Measurements from ENCODE around the gene PDS5B. TPM values are rescaled to one million over a fixed set of nuclear protein-coding genes. Genes with fewer than 3 reads are reported as not detected.

PDS5B gene
- total and polyA plus RNA-seq, 9 donors, result 30.4 to 52.7 (median 41.4) TPM

- Histone ChIP-seq H3K4me1 (ENCODE audit: control insufficient read depth, insufficient read depth, low read length) (peaks cover 7% of the 10 kb centered on the region), H3K27me3 (ENCODE audit: control insufficient read depth, insufficient read depth, low read length) (no peaks in the 10 kb centered on the region), H3K36me3 (ENCODE audit: control insufficient read depth, insufficient read depth, low read length) (peaks cover 3% of the 10 kb centered on the region), H3K9me3 (replicated peaks; ENCODE audit: control insufficient read depth, low read depth, low read length) (no peaks in the 10 kb centered on the region), H3K4me3 (ENCODE audit: low read length) (peak overlapping the region; percentile 77), H3K27ac (ENCODE audit: low read length) (peak overlapping the region; percentile 98)
- peak; percentile 89 for DNase-seq
- WGBS (ENCODE audit: insufficient coverage), result under 1% methylated on average over 54 of the region's 74 CpGs
Observed at GRCh38 chr13:32587011-32587810, 959 bp downstream of the PDS5B start.

- Histone ChIP-seq H3K27ac (ENCODE audit: low read length) (peak overlapping the region; percentile 98), H3K9me3 (replicated peaks; ENCODE audit: control insufficient read depth, low read depth, low read length) (no peaks in the 10 kb centered on the region), H3K36me3 (ENCODE audit: control insufficient read depth, insufficient read depth, low read length) (peaks cover 3% of the 10 kb centered on the region), H3K4me3 (ENCODE audit: low read length) (peak overlapping the region; percentile 77), H3K4me1 (ENCODE audit: control insufficient read depth, insufficient read depth, low read length) (peaks cover 7% of the 10 kb centered on the region), H3K27me3 (ENCODE audit: control insufficient read depth, insufficient read depth, low read length) (no peaks in the 10 kb centered on the region)
- 0% methylated on average over 1 of the region's 8 CpGs for WGBS (ENCODE audit: insufficient coverage)
- peak; percentile 46 for DNase-seq
Observed at GRCh38 chr13:32587811-32588170, 1.5 kb downstream of the PDS5B start.

GRCh38 chr13:32588736-32589135 is 2.5 kb downstream of the PDS5B start:
- Histone ChIP-seq H3K4me1 (ENCODE audit: control insufficient read depth, insufficient read depth, low read length) (peaks cover 7% of the 10 kb centered on the region), H3K27ac (ENCODE audit: low read length) (peak overlapping the region; percentile 98)

GRCh38 chr13:32589471-32589870 is 3.2 kb downstream of the PDS5B start:
- no peak overlapping the region for H3K4me3 ChIP-seq (ENCODE audit: low read length)
- H3K27me3 ChIP-seq (ENCODE audit: control insufficient read depth, insufficient read depth, low read length), result no peaks in the 10 kb centered on the region
- 28% methylated on average over 3 of the region's 8 CpGs for WGBS (ENCODE audit: insufficient coverage)
- DNase-seq, result peak; percentile 42
- H3K27ac ChIP-seq (ENCODE audit: low read length), result peak overlapping the region; percentile 98
- H3K4me1 ChIP-seq (ENCODE audit: control insufficient read depth, insufficient read depth, low read length), result peaks cover 7% of the 10 kb centered on the region
- H3K36me3 ChIP-seq (ENCODE audit: control insufficient read depth, insufficient read depth, low read length), result peaks cover 3% of the 10 kb centered on the region
- H3K9me3 ChIP-seq (replicated peaks; ENCODE audit: control insufficient read depth, low read depth, low read length), result no peaks in the 10 kb centered on the region

More at GRCh38 chr13:32588736-32589135, 2.5 kb downstream of the PDS5B start:
- Histone ChIP-seq H3K9me3 (replicated peaks; ENCODE audit: control insufficient read depth, low read depth, low read length) (no peaks in the 10 kb centered on the region), H3K4me3 (ENCODE audit: low read length) (peak overlapping the region; percentile 14), H3K27me3 (ENCODE audit: control insufficient read depth, insufficient read depth, low read length) (no peaks in the 10 kb centered on the region), H3K36me3 (ENCODE audit: control insufficient read depth, insufficient read depth, low read length) (peaks cover 3% of the 10 kb centered on the region)
- peak; percentile 35 for DNase-seq
- WGBS (ENCODE audit: insufficient coverage), result 4% methylated on average over 2 of the region's 5 CpGs

GRCh38 chr13:32590266-32590665 is 4.0 kb downstream of the PDS5B start:
- no peaks in the 10 kb centered on the region for H3K27me3 ChIP-seq (ENCODE audit: control insufficient read depth, insufficient read depth, low read length)
- no CpG with 5 or more reads among the region's 2 CpGs for WGBS (ENCODE audit: insufficient coverage)
- H3K9me3 ChIP-seq (replicated peaks; ENCODE audit: control insufficient read depth, low read depth, low read length), result no peaks in the 10 kb centered on the region
- peaks cover 7% of the 10 kb centered on the region for H3K4me1 ChIP-seq (ENCODE audit: control insufficient read depth, insufficient read depth, low read length)
- peaks cover 3% of the 10 kb centered on the region for H3K36me3 ChIP-seq (ENCODE audit: control insufficient read depth, insufficient read depth, low read length)
- peak overlapping the region; percentile 42 for H3K27ac ChIP-seq (ENCODE audit: low read length)
- no peak overlapping the region for H3K4me3 ChIP-seq (ENCODE audit: low read length)
- peak; percentile 53 for DNase-seq

- peaks cover 4% of the 10 kb centered on the region for H3K4me1 ChIP-seq (ENCODE audit: control insufficient read depth, insufficient read depth, low read length)
- H3K36me3 ChIP-seq (ENCODE audit: control insufficient read depth, insufficient read depth, low read length), result peaks cover 3% of the 10 kb centered on the region
- H3K27me3 ChIP-seq (ENCODE audit: control insufficient read depth, insufficient read depth, low read length), result no peaks in the 10 kb centered on the region
- 91% methylated on average over 5 of the region's 8 CpGs for WGBS (ENCODE audit: insufficient coverage)
- H3K4me3 ChIP-seq (ENCODE audit: low read length), result no peak overlapping the region
- DNase-seq, result no peak
- H3K9me3 ChIP-seq (replicated peaks; ENCODE audit: control insufficient read depth, low read depth, low read length), result no peaks in the 10 kb centered on the region
- no peak overlapping the region for H3K27ac ChIP-seq (ENCODE audit: low read length)
Observed at GRCh38 chr13:32592082-32592481, 5.8 kb downstream of the PDS5B start.

- Histone ChIP-seq H3K27me3 (ENCODE audit: control insufficient read depth, insufficient read depth, low read length) (no peaks in the 10 kb centered on the region), H3K4me1 (ENCODE audit: control insufficient read depth, insufficient read depth, low read length) (peaks cover 2% of the 10 kb centered on the region), H3K4me3 (ENCODE audit: low read length) (no peak overlapping the region), H3K27ac (ENCODE audit: low read length) (no peak overlapping the region), H3K9me3 (replicated peaks; ENCODE audit: control insufficient read depth, low read depth, low read length) (peaks cover 6% of the 10 kb centered on the region), H3K36me3 (ENCODE audit: control insufficient read depth, insufficient read depth, low read length) (peaks cover 3% of the 10 kb centered on the region)
- DNase-seq, result no peak
Observed at GRCh38 chr13:32594157-32594738, 8.0 kb downstream of the PDS5B start.

GRCh38 chr13:32595306-32595705 is 9.1 kb downstream of the PDS5B start:
- no CpG with 5 or more reads among the region's 2 CpGs for WGBS (ENCODE audit: insufficient coverage)
- Histone ChIP-seq H3K27ac (ENCODE audit: low read length) (no peak overlapping the region), H3K4me1 (ENCODE audit: control insufficient read depth, insufficient read depth, low read length) (peaks cover under 1% of the 10 kb centered on the region), H3K9me3 (replicated peaks; ENCODE audit: control insufficient read depth, low read depth, low read length) (peaks cover 6% of the 10 kb centered on the region), H3K36me3 (ENCODE audit: control insufficient read depth, insufficient read depth, low read length) (peaks cover 3% of the 10 kb centered on the region), H3K4me3 (ENCODE audit: low read length) (no peak overlapping the region), H3K27me3 (ENCODE audit: control insufficient read depth, insufficient read depth, low read length) (no peaks in the 10 kb centered on the region)
- DNase-seq, result no peak

GRCh38 chr13:32600890-32601289 is 14.6 kb downstream of the PDS5B start:
- Histone ChIP-seq H3K27me3 (ENCODE audit: control insufficient read depth, insufficient read depth, low read length) (no peaks in the 10 kb centered on the region), H3K36me3 (ENCODE audit: control insufficient read depth, insufficient read depth, low read length) (no peaks in the 10 kb centered on the region), H3K4me1 (ENCODE audit: control insufficient read depth, insufficient read depth, low read length) (no peaks in the 10 kb centered on the region), H3K27ac (ENCODE audit: low read length) (no peak overlapping the region), H3K4me3 (ENCODE audit: low read length) (no peak overlapping the region), H3K9me3 (replicated peaks; ENCODE audit: control insufficient read depth, low read depth, low read length) (peaks cover 11% of the 10 kb centered on the region)
- no peak for DNase-seq
- no CpG with 5 or more reads among the region's 2 CpGs for WGBS (ENCODE audit: insufficient coverage)

- Histone ChIP-seq H3K9me3 (replicated peaks; ENCODE audit: control insufficient read depth, low read depth, low read length) (peaks cover 15% of the 10 kb centered on the region), H3K36me3 (ENCODE audit: control insufficient read depth, insufficient read depth, low read length) (no peaks in the 10 kb centered on the region), H3K27ac (ENCODE audit: low read length) (no peak overlapping the region), H3K4me1 (ENCODE audit: control insufficient read depth, insufficient read depth, low read length) (no peaks in the 10 kb centered on the region), H3K27me3 (ENCODE audit: control insufficient read depth, insufficient read depth, low read length) (no peaks in the 10 kb centered on the region), H3K4me3 (ENCODE audit: low read length) (no peak overlapping the region)
- DNase-seq, result no peak
- no CpG with 5 or more reads among the region's 1 CpG for WGBS (ENCODE audit: insufficient coverage)
Observed at GRCh38 chr13:32609428-32609827, 23.2 kb downstream of the PDS5B start.
